Kidney glomerular epithelial cell (primary cell): ENCODE results near the gene COPS9.

Experiments
- DNase-seq: peaks from one replicate; lab custom pipeline; 2025; lab: John Stamatoyannopoulos, UW

Gene COPS9

GRCh38 chr2:240111253-240111652 is 24.9 kb downstream of the COPS9 start:
- no peak for DNase-seq

- DNase-seq = no peak
Measured at GRCh38 chr2:240109386-240109785, 26.7 kb downstream of the COPS9 start.

- no peak for DNase-seq
Measured at GRCh38 chr2:240107477-240107796, 28.7 kb downstream of the COPS9 start.

GRCh38 chr2:240106765-240107476 is 29.2 kb downstream of the COPS9 start:
- no peak for DNase-seq

- no peak for DNase-seq
Measured at GRCh38 chr2:240105982-240106381, 30.1 kb downstream of the COPS9 start.

- DNase-seq = no peak
Measured at GRCh38 chr2:240103136-240103535, 33.0 kb downstream of the COPS9 start.

- DNase-seq = no peak
Measured at GRCh38 chr2:240098349-240098748, 37.8 kb downstream of the COPS9 start.

GRCh38 chr2:240095556-240096523 is 40.3 kb downstream of the COPS9 start:
- no peak for DNase-seq

GRCh38 chr2:240089306-240089705 is 46.8 kb downstream of the COPS9 start:
- DNase-seq = no peak

GRCh38 chr2:240086563-240086962 is 49.5 kb downstream of the COPS9 start:
- no peak for DNase-seq
